NCI-H187 (cell line): ENCODE results near the gene NTNG2.

ENCODE experiments used
- DNase-seq, 2 experiments: peaks; one replicate each; lab custom pipeline; 2025; lab: John Stamatoyannopoulos, UW

NTNG2 gene

DNA sequence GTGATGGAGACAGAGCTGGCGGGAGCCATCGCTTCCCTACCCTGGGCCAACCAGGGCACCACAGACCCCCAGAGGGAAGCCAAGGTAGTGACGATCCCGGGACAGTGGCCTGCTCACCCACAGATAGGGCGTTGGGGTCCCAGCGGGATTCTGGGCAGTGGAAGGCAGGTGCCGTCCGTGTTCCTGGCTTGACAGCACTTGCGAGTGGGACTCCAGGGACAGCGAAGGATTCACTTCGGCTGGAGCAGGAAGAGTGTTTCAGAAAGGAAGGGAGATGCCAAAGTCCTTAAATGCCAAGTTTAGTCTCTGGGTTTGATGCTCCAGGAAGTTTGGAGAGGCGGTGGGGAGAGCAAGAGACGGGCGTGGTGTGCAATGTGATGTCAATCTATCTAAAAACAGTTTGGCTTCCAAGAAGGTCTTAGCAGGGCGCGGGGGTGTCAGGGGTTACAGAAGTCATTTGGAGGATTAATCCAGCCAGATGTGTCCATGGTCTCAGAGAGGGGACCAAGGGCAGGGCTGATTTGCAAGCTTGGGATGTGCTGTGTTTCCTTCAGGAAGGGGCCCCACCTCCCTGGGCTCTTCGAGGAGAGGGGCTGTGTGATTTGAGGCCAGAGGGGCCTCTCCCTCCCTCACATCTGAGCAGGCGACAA, 74.9 kb downstream of the NTNG2 start:
- no peak for DNase-seq

GRCh38 chr9:132237481-132237880, 75.6 kb downstream of the NTNG2 start:
- DNase-seq: no peak

DNA sequence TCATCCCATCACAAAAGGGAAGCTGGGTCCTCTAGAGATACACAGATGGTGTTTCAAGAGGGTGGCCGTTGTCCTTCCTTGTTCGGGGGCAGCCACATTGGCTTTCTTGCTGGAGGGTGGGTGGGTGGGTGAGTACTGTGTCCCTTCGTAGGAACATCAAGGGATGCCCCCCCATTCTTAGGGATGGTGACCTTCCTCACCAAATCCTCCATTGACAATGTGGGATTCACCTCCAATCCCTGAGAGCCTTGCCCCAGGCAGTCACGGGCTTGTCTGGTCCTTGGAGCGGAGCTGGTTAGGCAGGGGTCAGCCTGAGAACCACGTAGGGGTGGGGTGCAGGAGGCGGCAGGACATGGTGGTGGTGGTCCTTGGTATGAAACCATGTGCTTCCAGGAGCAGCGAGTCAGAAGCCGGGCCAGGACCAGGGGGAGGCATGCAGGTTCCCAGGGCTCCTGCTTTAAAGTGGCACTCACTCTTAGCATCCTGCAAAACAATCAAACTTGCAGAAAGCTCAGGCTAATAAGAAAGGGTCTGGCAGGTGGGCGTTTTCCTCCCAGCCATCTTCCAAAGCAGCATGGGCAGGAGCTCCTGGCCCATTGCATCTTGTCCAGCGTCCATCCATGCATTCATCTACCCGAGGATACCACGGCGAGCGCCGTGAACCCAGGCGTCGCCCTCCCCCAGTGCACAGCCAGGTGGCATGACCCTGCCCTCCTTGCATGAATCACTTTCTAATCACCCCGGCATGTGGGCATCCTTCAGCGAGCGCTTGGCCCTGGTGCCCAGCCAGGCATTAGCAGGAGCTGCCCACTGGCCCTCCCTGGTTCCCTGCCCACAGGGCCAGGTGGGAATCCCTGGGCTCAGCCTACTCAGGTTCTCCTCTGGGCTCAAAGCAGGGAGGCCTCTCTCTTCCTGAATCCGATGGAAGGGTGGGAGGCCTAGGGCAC, 76.4 kb downstream of the NTNG2 start:
- DNase-seq: no peak

GRCh38 chr9:132238992-132239391, 77.1 kb downstream of the NTNG2 start:
- DNase-seq: no peak

GRCh38 chr9:132239518-132239917, 77.7 kb downstream of the NTNG2 start:
- DNase-seq: no peak

GRCh38 chr9:132239999-132240840, 78.4 kb downstream of the NTNG2 start:
- DNase-seq: no peak

DNA sequence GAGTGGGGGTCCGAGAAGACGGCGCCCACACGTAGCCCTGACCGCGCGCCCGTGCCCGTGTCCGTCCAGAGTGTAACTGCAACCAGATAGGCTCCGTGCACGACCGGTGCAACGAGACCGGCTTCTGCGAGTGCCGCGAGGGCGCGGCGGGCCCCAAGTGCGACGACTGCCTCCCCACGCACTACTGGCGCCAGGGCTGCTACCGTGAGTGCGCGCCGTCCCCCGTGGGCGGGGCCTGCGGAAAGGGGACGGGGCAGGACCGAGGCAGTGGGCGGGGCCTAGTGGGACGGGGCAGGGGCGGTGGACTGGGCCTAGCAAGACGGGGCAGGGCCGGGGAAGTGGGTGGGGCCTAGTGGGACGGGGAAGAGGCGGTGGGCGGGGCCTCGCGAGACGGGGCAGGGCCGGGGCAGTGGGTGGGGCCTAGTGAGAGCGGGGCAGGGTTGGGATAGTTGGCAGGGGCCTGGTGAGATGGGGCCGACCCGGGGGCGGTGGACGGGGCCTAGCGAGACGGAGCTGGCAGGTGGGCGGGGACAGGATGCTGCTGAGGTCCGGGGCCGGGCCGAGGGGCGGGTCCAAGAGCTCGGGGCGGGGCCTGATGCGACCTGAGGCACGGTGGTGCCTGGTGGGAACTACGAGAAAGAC, 79.1 kb downstream of the NTNG2 start:
- DNase-seq: peak; percentile 73 to 88

- DNase-seq: no peak
These were observed 79.6 kb downstream of the NTNG2 start for GRCh38 chr9:132241483-132241839.

DNA sequence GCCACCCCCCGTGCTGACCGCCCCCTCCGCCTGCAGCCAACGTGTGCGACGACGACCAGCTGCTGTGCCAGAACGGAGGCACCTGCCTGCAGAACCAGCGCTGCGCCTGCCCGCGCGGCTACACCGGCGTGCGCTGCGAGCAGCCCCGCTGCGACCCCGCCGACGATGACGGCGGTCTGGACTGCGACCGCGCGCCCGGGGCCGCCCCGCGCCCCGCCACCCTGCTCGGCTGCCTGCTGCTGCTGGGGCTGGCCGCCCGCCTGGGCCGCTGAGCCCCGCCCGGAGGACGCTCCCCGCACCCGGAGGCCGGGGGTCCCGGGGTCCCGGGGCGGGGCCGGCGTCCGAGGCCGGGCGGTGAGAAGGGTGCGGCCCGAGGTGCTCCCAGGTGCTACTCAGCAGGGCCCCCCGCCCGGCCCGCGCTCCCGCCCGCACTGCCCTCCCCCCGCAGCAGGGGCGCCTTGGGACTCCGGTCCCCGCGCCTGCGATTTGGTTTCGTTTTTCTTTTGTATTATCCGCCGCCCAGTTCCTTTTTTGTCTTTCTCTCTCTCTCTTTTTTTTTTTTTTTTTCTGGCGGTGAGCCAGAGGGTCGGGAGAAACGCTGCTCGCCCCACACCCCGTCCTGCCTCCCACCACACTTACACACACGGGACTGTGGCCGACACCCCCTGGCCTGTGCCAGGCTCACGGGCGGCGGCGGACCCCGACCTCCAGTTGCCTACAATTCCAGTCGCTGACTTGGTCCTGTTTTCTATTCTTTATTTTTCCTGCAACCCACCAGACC, 80.2 kb downstream of the NTNG2 start:
- DNase-seq: no peak

DNA sequence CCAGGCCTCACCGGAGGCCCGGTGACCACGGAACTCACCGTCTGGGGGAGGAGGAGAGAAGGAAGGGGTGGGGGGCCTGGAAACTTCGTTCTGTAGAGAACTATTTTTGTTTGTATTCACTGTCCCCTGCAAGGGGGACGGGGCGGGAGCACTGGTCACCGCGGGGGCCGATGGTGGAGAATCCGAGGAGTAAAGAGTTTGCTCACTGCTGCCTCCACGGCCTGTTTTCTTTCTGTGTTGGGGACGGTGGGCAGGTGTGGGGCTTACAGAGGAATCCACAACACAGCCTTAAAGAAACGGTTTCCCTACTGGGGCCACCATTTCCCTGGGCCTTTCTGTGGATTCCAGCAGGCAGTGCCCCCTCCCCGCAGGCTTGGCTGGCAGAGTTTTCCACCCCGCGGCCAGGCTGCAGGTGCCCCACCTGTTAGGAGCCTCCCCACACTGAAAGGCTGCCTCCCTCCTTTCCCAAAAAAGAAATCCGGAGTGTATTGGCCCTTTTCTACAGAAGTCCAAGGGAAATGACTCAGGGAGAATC, 80.8 kb downstream of the NTNG2 start:
- DNase-seq: no peak

DNA sequence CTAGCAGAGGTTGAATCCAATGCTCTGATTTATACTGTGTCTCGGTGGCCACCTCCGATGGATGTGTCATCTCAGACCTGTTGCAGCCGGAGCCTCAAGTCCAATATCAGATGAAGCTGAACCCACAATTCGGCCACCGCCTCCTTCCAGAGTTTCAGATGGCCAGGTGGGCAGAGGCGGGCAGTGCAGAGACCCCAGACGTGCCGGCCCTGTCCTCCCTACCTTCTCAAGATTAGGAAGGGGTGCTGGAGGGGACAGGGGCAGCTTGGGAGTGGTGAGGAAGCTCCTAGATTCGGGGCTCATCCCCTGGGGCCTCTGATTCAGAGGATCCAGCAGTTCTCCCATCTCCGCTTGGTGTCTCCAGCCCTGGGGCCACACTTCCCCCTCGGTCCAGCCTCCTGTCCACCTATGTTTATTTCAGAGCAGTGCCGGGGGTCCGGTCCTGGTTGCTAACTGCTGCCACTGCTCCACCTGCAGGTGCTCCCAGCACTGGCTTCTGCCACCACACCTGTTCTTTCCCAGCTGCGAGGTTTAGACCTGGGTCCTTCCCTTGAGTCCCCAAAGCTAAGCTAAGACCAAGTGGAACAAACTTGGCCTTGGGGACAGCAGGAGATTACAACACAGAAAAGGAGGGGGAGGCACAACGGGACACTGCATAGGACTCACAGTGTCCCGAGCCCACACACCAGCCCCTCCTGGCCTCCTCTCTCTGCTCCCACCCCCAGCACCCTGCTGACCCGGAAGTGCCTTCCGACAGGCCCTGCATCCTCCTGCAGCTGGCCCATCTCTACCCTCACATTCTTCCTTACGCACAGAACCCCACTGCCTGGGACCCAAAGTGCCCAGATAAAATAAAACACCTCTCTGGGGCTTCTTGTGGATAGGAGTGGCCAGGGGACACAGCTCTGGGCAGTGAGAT, 81.6 kb downstream of the NTNG2 start:
- DNase-seq: no peak

- DNase-seq: no peak
These were observed 83.0 kb downstream of the NTNG2 start for GRCh38 chr9:132244582-132245455.

GRCh38 chr9:132245465-132245864, 83.6 kb downstream of the NTNG2 start:
- no peak for DNase-seq

- DNase-seq: no peak
These were observed 86.1 kb downstream of the NTNG2 start for GRCh38 chr9:132247942-132248341.

DNA sequence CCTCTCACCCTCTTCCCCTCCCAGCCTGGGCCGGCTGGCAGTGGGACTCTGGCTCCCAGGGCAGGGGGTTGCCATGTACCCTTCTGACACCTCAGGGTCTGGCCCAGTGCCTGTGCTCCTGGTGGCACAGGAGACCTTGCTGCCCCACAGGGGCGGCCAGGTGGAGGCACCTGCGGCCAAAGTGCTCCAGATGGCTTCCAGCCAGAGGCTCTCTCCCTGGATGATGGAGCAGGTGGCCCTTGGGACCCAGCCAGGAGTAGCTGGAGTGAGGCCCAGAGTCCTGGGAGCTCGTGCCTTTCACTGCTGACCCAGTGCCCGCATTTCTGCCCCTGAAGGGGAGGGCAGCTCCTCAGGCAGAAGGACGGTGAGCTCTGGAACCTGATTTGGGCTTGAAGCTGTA, 87.3 kb downstream of the NTNG2 start:
- DNase-seq: no peak

DNA sequence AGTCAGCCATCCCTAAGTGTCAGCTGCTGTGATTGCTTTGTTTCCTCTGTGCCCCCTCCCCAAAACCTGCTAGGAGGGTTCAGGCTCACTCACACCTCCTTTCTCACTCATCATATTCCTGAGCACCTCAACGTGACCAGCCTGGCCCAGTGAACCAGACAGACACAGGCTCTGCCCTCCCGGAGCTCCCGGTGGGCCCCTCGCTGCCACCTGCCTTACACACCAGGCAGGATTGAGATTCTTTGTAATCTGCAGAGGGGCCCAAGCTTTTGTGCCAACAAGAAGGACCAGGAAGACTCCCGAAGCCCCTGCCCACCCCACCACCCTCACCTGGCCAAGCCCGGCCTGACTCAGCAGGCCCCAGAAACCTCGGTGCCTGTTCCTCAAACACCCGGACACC, 87.8 kb downstream of the NTNG2 start:
- DNase-seq: no peak

- no peak for DNase-seq
These were observed 88.7 kb downstream of the NTNG2 start for GRCh38 chr9:132250324-132251262.

GRCh38 chr9:132260846-132261245, 99.0 kb downstream of the NTNG2 start:
- no peak for DNase-seq
